Endothelial cell of umbilical vein (primary cell): ENCODE results near the gene CARS1. TPM values are rescaled to one million over a fixed set of nuclear protein-coding genes. Genes with fewer than 3 reads are reported as not detected.
A peak's percentile ranks its signal among the peaks of the same experiment; 100 is the strongest.

Source experiments
- BruUV-seq: library from RNA; stranded (reverse); fragments of 400-500 nt; replicated peaks from 2 replicates; lab custom pipeline; 2021; lab: Mats Ljungman, UMichigan
- CTCF ChIA-PET: fragments of 300-600, 350-600 bp; sonication (Branson Sonifier 250); formaldehyde crosslinking; loops from one replicate; lab custom pipeline; 2021; ENCODE audit warnings: antibody characterized with exemption, inconsistent platforms; lab: Charles Lee
- POLR2A ChIA-PET: fragments of 300-600, 350-600 bp; sonication (Branson Sonifier 250); formaldehyde crosslinking; loops from one replicate; lab custom pipeline; 2021; ENCODE audit warnings: antibody characterized with exemption, inconsistent platforms; lab: Charles Lee
- DNase-seq: peaks from one replicate; pipeline ENCODE4 v3.0.0-alpha.2; 2011; ENCODE audit warnings: low read depth, low spot score
- FAIRE-seq: peaks from 2 replicates; lab custom pipeline; 2011; peaks lifted over from hg19 to GRCh38; lab: Jason Lieb, UNC
- H2AFZ ChIP-seq: 2 replicates; pipeline ENCODE4 v1.6.0; 2012; ENCODE audit warnings: low read depth, low read length, control low read depth, inconsistent platforms
- H3K27ac ChIP-seq: 2 replicates; pipeline ENCODE4 v1.5.1; 2011; ENCODE audit warnings: low read depth, mild to moderate bottlenecking, control low read depth, low read length, moderate library complexity; ENCODE audit not compliant: insufficient read depth
- H3K27me3 ChIP-seq, 2 experiments: 2 replicates each; pipeline versions ENCODE4 v1.6.0 to v1.6.1; 2011; ENCODE audit warnings: low read length in 2 of 2, mixed read lengths in 1 of 2; ENCODE audit not compliant: control insufficient read depth in 2 of 2, insufficient read depth in 2 of 2
- H3K36me3 ChIP-seq, 2 experiments: 2 replicates in 1 of 2; 3 replicates in 1 of 2; pipeline ENCODE4 v1.5.1; 2011; ENCODE audit warnings: low read length in 2 of 2, mild to moderate bottlenecking in 1 of 2, moderate library complexity in 1 of 2; ENCODE audit not compliant: control insufficient read depth in 2 of 2, insufficient read depth in 2 of 2; ENCODE audit errors: extremely low read depth in 1 of 2
- H3K4me1 ChIP-seq: 3 replicates; pipeline ENCODE4 v1.5.1; 2011; ENCODE audit warnings: mild to moderate bottlenecking, low read length; ENCODE audit not compliant: control insufficient read depth, insufficient read depth; ENCODE audit errors: extremely low read depth
- H3K4me2 ChIP-seq: 2 replicates; pipeline ENCODE4 v1.6.1; 2011; ENCODE audit warnings: low read length, control low read depth, mixed read lengths; ENCODE audit not compliant: insufficient read depth
- H3K4me3 ChIP-seq, 3 experiments: fragments of 200-600 bp in 1 of 3; sonication (generic), shearing (Covaris generic) in 1 of 3; replicated peaks in 1 of 3; 2 replicates each; pipeline ENCODE4 v1.5.1; 2011 to 2016; ENCODE audit warnings: control low read depth in 3 of 3, low read length in 3 of 3, mild to moderate bottlenecking in 2 of 3, inconsistent platforms in 1 of 3, low read depth in 1 of 3, moderate library complexity in 1 of 3; ENCODE audit not compliant: insufficient read depth in 1 of 3
- H3K79me2 ChIP-seq: 2 replicates; pipeline ENCODE4 v1.6.0; 2012; ENCODE audit warnings: low read length, inconsistent platforms; ENCODE audit not compliant: control insufficient read depth, insufficient read depth
- H3K9ac ChIP-seq: replicated peaks from 2 replicates; pipeline ENCODE3; 2011; ENCODE audit warnings: low read length, control low read depth; ENCODE audit not compliant: insufficient read depth; ENCODE audit errors: extremely low read depth
- H3K9me1 ChIP-seq: replicated peaks from 3 replicates; pipeline ENCODE4 v1.6.0; 2011; ENCODE audit warnings: mild to moderate bottlenecking, low read length; ENCODE audit not compliant: control insufficient read depth, insufficient read depth; ENCODE audit errors: extremely low read depth
- H3K9me3 ChIP-seq: replicated peaks from 2 replicates; pipeline ENCODE4 v1.5.1; 2012; ENCODE audit warnings: low read length, inconsistent platforms; ENCODE audit not compliant: control insufficient read depth, insufficient read depth
- H4K20me1 ChIP-seq: replicated peaks from 2 replicates; pipeline ENCODE3; 2011; ENCODE audit warnings: mild to moderate bottlenecking, low read length; ENCODE audit not compliant: control insufficient read depth, insufficient read depth; ENCODE audit errors: extremely low read depth
- EZH2 ChIP-seq: IDR thresholded peaks from 2 replicates; pipeline ENCODE4 v1.6.1; 2012; ENCODE audit warnings: borderline replicate concordance, low read depth, mild to moderate bottlenecking, moderate library complexity, low read length, inconsistent platforms; ENCODE audit not compliant: severe bottlenecking
- FOS ChIP-seq: IDR thresholded peaks from 2 replicates; pipeline ENCODE4 v1.6.1; 2011; ENCODE audit warnings: mild to moderate bottlenecking, low read length, moderate library complexity, borderline replicate concordance; ENCODE audit not compliant: insufficient read depth
- GATA2 ChIP-seq: IDR thresholded peaks from 2 replicates; pipeline ENCODE4 v1.7.0; 2011; ENCODE audit warnings: low read depth, mild to moderate bottlenecking, moderate library complexity, mixed read lengths, low read length; ENCODE audit not compliant: insufficient read length, insufficient read depth
- MYC ChIP-seq: IDR thresholded peaks from one replicate; pipeline ENCODE4 v1.6.1; 2011; ENCODE audit warnings: mild to moderate bottlenecking, low read depth, low read length
- dilution Hi-C: fragments of 300-500 bp; cut with MboI; formaldehyde crosslinking; loops from one replicate; pipeline ENCODE4 v1.15.0; 2019; ENCODE audit warnings: low sequenced_read_pairs; ENCODE audit not compliant: extremely low pct_ligation_motif_present
- intact Hi-C: fragments of 100-400 bp; cut with micrococcal nuclease; formaldehyde crosslinking; loops from one replicate; pipeline ENCODE4 v1.10.0; 2022
- polyA plus RNA-seq, 4 experiments: library from polyadenylated mRNA; depleted of rRNA in 3 of 4; stranded (reverse) in 3 of 4; unstranded in 1 of 4; fragments of >200 nt; gene quantifications; 2 replicates each; pipeline versions ENCODE4 v1.2.1 to v1.2.3, GENCODE V29; 2011 to 2012; ENCODE audit warnings: missing spikeins in 1 of 4
- total RNA-seq: library from RNA; stranded (reverse); gene quantifications from 2 replicates; pipeline ENCODE4 v1.2.3, GENCODE V29; 2021
- TF ChIP-seq, protein P1 (sequence below): IDR thresholded peaks from 2 replicates; pipeline ENCODE4 v1.6.1; 2011; ENCODE audit not compliant: insufficient read depth, insufficient read length
- TF ChIP-seq, protein P2 (sequence below), 2 donors: IDR thresholded peaks; 1 replicate in 1 of 2; 2 replicates in 1 of 2; pipeline ENCODE4 v1.5.1; 2011; ENCODE audit warnings: low read length in 2 of 2, mild to moderate bottlenecking in 2 of 2, moderate library complexity in 2 of 2, control low read depth in 1 of 2, inconsistent platforms in 1 of 2, low read depth in 1 of 2; ENCODE audit not compliant: insufficient read depth in 1 of 2; ENCODE audit errors: extremely low read depth in 1 of 2

Gene CARS1
- total and polyA plus RNA-seq, 2 donors (not counting 3 experiments of a cell fraction or from before 2014, with no cell fraction given), result 43.5 to 66.2 TPM

DNA sequence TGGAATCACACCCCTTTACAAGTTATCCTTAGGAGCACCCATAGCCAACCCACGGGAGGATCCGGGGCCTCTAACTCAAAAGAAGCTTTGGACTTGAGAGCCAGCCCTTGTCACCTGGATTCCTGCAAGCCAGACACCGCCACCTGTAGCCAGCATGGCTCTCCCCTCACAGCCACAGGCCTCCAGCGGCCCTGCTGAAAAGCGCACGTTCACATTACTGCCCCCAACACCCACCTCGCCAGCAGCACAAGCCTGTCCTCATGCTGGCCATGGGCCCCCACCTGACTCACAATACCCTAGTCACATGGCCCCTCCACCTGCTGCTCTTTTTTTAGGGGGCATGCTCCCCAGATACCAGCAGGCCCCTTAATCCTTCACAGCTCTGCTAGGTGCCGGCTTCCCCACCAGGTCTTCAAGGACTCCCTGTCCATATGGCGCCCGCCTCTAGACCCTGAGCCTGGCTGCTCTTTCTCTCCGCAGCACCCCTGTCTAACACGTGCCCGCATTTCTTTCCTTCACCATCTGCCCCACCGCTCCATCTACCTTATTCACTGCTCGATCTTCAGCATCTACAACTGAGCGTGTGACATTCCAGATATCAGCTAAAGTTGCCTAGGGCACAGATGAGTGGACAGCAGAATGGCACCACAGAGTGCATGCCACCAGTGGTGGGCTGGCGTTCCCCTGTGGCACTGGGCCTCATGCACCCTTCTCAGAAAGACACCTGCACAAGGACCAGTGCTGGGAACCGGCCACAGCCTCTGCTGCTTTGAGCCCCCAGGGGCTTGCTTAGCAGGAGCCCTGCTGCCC is 6.6 kb downstream of the CARS1 start:
- POLR2A ChIA-PET, result interaction anchor here (1.0 kb wide), 1 partner anchor 41 kb away, joined by 4 read pairs; no protein-coding TSS in a partner anchor
- peaks cover 12% of the 10 kb centered on the region for H3K4me1 ChIP-seq
- TF ChIP-seq FOS (no peak), MYC (no peak), GATA2 (no peak), EZH2 (no peak)
- TF ChIP-seq, protein P1, sequence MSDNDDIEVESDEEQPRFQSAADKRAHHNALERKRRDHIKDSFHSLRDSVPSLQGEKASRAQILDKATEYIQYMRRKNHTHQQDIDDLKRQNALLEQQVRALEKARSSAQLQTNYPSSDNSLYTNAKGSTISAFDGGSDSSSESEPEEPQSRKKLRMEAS, result no peak
- TF ChIP-seq, protein P2, sequence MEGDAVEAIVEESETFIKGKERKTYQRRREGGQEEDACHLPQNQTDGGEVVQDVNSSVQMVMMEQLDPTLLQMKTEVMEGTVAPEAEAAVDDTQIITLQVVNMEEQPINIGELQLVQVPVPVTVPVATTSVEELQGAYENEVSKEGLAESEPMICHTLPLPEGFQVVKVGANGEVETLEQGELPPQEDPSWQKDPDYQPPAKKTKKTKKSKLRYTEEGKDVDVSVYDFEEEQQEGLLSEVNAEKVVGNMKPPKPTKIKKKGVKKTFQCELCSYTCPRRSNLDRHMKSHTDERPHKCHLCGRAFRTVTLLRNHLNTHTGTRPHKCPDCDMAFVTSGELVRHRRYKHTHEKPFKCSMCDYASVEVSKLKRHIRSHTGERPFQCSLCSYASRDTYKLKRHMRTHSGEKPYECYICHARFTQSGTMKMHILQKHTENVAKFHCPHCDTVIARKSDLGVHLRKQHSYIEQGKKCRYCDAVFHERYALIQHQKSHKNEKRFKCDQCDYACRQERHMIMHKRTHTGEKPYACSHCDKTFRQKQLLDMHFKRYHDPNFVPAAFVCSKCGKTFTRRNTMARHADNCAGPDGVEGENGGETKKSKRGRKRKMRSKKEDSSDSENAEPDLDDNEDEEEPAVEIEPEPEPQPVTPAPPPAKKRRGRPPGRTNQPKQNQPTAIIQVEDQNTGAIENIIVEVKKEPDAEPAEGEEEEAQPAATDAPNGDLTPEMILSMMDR (IDR thresholded peaks at IDR 0.05; ENCODE audit: extremely low read depth in 1 of 2, insufficient read depth in 1 of 2, low read depth in 1 of 2, low read length in 2 of 2), result no peak

More for the DNA sequence above, 6.6 kb downstream of the CARS1 start:
- dilution Hi-C loops, result no loop called here
- DNase-seq (no peak), FAIRE-seq (no peak)
- Histone ChIP-seq H3K79me2 (peaks cover 90% of the 10 kb centered on the region), H3K27me3 (no peaks in the 10 kb centered on the region), H3K4me3 (no peak overlapping the region), H3K9me1 (no peaks in the 10 kb centered on the region), H3K4me2 (no peak overlapping the region), H3K9me3 (no peaks in the 10 kb centered on the region), H3K36me3 (peaks cover 0 to 3% of the 10 kb centered on the region in 2 experiments), H3K9ac (no peak overlapping the region), H2AFZ (no peak overlapping the region), H4K20me1 (no peaks in the 10 kb centered on the region), H3K27ac (peak overlapping the region; percentile 55)
- BruUV-seq, result no TSS peak
- intact Hi-C loops, result loop anchor here (1.0 to 2.0 kb wide), 2 partner anchors 14 to 41 kb away; no protein-coding TSS in a partner anchor
- CTCF ChIA-PET, result interaction anchor here (0.6 to 3.7 kb wide), 10 partner anchors 8 to 358 kb away, joined by 3 to 85 read pairs (median 4); partner anchors contain the start of gene NAP1L4
